Stimulated activated CD4-positive, alpha-beta T cell treated with anti-CD3 and anti-CD28 coated beads, Interleukin-12 subunit alpha, Interleukin-12 subunit beta, amount 100 ng/mL, for 24 hours (primary cell): ENCODE data around the gene TWIST1.

Experiments used
- DNase-seq, 2 experiments: peaks; one replicate each; pipeline ENCODE4 v3.0.0-alpha.2; 2020; ENCODE audit warnings: low read depth in 2 of 2

Gene TWIST1

DNA sequence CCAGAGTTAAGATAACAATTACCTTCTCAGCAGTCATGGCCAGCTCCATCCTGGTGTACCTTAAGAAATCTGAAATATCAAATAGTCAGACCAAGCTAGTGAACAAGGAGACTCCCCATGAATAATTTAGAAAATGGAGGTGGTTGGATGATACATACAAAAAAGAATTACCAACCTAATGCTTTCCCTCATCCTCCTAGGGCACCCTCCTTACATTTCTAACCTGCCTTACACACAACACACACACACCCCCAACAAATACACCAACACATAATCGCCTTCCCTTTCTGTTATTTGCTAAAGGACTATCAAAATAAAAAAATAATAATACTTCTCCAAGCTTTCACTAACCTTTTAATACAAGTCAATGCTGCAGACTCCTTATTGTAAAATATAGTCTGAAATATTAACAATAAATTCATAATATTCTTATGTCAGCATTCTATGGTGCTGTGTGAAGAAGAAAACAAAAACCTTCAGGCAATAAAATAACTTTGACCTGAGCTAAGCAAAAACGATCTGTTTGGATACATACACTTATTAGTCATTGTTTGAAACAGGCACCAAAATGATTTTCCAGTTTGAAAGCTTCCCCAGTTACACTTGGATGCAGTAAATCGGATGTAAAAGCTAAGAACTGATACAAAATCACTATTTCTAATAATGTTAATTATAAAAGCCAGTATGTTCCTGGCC lies 3.4 kb downstream of the TWIST1 start:
- DNase-seq, result no peak

DNA sequence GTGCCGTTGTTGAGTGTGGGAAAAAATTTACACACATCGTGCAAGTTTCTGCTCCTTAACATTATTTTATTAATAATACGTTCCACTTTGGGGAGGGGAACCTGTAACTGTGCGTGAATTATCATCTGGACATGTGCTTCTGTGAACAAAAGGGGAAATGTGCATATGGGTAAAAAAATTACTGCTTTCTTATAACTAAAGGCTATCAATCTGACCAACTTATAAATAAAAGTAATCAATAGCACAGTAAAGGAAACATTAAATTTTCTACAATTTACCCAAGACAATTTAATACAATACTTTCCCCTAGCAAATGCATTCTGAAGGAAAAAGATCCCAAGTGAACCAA lies 4.5 kb downstream of the TWIST1 start:
- DNase-seq, result no peak

DNA sequence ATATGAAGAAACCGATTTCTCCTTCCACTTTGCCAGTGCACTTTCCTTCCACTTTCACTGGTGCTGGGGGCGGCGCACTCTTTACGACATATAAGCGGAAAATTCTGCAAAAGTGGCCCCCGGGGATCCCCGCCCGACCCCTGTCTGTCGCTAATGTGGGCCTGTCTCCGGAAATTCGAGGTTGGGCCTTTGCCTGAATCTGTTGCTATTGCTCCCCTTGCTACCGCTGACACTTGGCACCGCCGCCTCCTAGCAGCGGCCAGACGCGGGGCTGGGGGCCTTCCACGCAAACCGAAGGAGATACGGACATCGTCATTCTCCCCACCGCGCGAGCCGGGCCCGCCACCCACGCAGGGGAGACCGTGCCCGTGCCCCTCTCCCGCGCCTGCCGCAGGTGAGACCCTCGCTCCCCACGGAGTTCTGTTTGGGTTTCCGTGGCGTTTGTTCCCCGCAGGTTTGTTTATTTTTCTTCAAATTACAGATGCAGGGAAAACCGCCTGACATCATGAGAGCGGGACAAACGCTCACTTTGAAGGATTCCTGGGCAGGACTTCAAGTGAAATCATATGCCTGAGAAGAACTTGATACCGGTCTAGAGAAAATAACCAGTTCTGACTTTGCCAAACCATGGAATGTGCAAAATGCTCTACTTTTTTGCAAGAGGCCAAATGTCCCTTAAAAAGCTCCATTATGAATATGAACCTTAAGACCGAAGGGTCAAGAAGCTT lies 5.0 kb downstream of the TWIST1 start:
- no peak for DNase-seq

DNA sequence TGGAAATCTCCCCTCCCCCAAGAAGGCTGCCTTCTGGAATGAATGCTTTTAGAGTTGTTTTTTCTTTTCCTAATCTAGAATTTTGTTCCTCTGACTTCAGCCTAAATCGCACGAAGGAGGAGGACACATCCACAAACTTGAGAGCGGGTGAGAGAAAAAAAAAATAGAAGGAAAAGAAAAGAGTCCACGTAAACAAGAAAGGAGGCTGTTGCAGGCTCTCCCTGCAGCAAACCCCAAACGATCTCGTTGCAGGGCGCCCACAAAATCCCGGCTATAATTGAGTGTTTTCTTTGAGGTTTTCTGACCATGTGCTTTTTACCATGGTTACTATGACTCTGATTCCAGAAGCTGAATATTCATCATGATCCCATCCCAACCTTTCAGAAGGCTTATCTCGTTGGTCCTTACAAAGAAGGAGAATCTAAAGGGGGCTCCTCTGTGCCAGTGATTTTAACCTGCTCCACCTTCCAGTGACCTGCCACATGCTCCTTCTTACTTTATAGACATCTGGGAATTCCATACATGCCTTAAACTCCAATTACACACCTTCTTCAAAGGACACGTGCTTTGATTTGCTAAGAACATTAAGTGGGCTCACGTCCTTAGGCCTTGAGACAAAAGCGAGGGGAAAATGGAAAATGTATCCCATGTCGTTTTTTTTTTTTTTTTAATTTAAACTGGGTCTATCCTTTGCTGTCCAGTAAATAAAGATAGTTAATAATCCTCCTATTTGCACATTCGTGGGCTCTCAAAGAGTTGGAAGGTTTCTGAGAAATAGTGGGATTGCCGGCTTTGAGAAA lies 5.8 kb downstream of the TWIST1 start:
- DNase-seq, result no peak

DNA sequence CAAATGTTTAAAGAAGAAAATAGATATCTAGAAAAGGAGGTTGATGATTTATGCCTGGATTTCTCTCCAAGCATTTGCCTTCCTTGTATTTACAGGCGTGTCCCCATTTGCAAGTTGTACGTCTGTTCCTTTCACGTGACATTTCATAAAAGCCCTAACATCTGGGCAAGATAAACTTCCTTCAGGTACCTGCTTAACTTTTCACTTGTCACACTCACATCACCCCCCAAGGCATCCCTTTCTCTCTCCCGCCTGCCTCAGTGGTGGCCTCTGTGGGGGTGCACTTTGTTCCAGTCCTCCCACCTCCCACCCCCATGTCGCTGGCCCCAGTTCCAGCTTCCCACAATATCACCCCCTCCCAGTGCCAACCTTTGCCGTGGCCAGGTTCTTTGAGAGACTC lies 6.7 kb downstream of the TWIST1 start:
- no peak for DNase-seq

DNA sequence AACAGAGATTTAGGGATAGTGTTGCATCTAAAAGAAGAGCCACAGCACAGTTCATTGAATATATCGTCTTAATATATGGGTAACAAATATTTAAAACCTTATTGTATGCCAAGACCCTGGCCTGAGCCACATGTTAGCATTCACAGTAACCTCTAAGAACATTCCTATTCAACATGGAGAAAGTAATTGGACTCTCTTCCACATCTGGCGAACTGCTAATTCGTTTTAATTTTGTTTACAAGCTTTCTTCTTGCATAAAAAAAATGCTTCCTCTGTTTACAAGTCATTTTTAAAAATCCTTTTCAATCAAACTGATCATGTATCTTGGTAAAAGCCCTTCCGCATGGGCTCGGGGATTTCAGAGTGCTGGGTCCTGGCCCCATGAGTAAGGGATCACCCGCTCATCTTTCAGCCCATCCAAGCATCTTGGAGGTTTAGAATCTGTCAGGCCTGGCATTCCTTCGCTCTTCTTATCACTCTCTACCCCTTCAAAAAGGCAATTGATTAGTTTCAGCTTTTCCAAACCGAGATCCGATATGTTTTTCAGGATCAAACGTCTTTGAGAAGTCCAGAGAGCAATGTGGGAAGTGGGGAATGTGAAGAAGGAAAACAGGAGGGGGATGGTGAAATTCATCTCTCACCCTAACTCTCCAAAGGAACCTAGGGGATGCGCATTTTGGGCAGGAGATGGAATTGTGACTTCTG lies 7.3 kb downstream of the TWIST1 start:
- no peak for DNase-seq

DNA sequence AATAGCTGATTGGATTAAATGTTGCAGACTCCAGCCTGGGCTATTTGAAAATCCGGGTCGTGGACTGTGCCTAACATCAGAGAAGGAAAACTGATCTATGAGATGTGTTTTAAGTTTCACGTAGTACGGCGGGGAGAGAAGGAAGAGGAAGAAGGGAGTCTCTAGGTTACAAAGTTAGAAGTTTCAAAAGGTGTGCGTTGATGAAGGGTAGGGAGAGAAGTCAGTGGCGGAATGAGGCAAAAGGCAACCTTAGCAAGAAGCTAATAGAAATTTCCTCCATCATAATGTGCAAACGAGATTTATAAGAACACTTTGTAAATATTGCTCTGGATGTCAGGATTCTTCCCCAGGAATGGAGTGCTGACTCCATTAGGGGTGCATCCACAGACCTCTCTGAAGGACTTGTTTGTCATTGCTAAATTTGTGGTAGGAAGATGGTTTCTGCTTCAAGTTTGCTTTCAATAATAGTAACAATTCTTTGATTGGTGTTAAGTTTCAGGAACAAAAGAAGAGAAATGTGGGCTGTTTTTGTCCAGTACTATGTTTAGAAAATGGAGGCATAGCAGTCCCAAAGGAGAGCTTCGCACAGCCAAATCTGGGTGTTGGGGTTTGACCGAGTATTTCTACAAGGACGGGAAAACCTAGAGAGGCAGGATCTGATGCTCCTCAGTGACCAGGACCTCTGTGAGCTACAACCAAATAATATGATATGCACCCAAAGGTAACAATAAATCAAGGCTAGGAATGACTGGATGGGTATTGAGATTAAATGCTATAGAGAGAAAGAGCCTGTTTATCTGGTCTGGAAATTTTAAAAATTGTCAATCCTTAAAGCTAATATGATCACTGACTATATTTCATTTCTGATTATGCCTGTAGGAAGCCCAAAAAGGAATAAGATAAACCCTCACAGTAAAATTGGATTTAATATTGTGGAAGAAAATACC lies 8.2 kb downstream of the TWIST1 start:
- DNase-seq, result no peak

DNA sequence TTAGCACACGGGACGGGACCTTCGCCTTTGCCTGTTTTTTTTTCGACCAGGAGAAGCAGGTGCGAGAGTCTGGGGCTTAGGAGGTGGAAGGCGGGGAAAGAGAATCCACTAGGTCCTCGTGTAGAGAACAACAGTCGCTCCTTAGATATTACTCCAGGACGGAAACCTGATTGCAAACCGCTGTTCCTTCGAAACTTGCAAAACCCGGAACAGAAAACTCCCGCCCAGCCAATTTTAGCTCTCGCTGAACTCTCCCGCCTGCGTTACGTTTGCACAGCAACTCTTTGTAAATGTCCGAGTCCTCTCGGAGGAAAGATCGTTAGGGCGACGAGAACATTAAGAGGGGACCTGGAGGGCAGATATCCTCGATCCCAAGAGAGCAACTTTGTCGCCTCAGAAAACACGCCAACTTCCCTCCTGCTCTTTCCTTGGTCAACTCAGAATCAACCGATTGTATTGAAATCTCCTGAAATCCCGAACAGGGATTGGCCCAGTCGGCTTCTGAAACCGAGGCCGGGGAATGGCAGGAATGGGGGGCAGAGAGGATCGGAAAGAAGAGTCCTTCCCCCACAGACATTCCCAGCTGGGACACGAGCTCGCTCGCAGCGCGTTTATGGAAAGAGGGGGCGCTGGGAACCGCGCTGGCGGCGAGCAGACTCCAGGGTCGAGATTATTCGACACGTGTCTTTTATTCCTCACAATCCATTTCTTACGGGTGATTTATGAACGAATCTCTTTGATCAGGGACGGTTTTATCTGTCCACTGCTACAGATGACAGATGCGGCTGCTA lies 9.9 kb downstream of the TWIST1 start:
- no peak for DNase-seq

DNA sequence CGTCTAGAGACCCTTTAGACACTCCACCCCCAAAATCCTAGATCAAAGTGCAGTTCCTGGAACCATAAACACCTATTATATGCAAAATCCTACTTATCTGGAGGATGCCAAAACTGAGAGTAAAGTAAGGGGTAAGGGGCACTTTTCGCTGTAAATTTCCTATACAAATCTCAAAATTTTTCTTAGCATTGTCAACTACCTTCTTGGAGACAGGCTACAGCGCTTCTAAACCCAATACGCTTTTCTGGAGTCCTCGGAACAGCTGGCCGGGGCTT lies 10.4 kb downstream of the TWIST1 start:
- DNase-seq, result no peak

DNA sequence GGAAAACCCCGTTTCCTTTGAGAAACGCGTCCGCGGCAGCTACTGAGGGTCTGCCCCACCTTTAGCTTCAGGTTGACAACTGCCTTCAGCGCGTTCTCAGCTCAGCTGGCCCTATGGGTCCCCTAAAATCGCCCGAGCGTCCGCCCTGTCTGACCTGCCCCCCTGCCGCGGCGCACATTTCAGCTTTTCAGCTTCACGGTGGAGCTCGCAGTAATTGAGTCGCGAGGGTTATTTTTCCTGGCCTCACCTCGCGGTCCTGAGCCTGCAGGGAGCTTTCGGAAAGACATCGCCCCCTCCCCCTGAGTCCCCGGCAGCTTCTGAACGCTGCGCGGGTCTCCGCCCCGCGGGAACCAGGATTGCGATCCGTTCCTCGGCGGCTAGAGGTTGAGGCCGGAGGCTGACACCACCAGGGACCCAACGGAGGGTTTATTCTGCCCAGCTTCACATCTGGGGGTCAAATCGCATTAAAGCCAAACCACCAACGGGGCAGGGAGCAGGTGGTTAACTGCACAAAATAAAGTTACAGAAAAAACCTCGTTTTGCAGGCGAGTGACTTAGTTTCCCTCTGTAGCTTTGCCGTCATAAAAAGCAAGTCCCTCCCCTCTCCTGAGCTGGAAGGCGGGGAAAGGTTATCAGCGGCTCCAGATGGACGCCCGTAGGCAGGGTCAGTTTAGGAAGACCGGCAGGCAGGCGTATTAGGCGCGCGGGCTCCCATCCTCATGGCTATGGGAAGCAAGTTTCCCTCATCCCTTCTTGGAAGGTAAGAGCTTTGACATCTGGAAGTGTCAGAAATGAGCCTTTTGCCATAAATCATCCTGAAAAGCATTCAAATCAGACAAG lies 11.0 kb downstream of the TWIST1 start:
- DNase-seq, result no peak

DNA sequence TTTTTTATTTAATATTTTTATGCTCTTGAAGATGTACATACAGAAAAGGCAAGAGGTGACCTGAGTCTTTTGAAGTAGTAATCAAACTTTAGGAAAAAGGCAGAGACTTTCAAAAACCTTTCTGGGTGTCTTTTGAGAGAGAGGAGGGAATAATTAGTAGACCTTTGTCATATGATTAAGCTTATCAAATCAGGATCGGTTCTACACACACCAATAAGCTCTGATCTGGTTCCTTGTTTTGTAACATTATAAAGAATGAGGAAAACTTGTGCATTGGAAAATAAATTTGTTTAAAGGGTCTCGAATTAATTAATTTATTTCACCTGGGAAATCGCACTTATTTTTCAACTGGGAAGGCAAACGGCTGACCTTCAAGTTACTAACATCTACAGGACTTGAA lies 11.9 kb downstream of the TWIST1 start:
- no peak for DNase-seq

DNA sequence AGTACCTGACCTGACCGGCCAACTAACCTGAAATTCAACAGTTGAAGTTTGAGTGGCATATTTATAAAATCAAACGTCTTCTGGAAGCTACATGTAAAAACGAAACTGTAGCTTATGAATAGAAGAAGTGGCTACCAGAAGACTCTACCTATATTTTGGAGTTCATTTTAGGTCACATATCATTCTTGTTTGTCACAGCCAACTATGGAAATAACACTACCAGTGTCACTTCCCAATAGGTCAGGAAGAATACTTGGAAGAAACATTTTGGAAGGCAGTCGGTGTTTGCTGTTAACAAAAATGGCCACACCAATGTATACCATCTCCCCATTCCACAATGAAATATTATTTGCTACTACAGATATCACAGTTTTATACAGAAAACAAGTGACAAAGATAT lies 12.6 kb downstream of the TWIST1 start:
- no peak for DNase-seq

DNA sequence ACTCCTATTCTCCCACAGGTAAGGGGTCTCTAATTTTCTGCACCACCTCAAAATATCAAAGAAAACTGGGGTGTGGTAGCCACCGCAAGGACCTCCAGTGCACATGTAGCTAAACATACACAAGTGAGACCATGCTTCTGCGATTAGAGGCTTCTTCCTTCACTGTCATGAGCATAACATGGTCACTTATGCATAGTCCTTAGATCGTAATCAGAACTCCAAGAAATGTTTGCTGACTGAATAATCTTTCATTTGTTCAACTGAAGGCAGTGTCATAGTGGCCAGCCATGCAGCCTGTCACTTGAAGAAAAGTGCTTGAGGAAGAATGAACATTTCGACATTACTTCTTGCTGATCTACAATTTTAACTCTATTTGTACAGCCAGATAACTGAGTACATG lies 14.6 kb downstream of the TWIST1 start:
- no peak for DNase-seq

DNA sequence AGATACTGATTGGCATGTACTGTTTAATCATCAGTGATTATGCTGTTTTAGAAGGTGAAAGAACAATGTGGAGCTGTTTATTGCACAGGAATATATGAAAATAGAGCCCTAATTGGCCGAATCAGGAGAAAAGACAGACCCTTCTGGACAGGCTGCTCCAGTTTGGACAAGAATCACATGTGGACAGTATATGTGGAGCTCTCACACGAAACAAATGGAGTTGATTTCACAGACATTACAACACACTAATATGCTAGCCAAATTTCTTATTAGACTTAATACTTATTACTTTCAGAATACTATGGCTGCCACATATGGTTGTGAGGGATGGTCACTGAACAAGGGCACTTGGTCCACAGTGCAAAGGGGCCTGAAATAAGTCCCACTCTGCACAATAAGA lies 15.5 kb downstream of the TWIST1 start:
- DNase-seq, result no peak

DNA sequence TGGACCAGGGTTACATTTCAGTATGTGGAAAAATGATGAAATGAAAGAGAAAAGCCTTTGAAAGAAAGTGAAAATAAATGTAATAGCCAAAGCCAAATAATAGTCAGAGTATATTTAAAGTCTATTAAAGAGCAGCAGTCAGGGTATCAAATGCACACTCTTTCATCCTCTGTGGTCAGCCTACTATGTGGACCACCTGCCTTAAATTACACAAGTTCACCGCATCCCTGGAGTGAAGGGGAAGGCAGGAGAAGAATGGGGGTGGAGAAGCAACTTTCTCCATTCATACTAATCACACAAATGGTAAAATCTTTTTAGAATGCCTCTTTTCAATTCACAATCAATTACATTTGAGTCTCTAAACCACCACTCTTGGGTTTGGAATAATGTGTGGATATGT lies 16.0 kb downstream of the TWIST1 start:
- no peak for DNase-seq

DNA sequence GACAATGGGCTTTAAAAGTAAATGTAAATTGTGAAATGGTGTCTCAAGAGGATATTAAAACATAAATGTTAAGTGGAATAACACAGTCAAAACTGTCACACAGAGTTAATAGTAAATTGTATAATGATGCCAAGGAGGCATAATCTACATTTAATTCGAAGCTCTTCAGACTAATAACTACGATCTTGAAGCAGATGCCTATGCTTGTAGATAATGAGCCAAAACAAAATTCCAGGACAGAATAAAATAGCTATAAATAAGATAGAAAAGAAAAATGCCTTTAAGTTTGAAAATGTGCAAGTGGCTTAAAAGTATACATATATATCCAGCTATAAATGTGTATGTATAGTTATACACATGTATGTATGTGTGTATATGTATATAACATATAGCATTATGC lies 17.5 kb downstream of the TWIST1 start:
- DNase-seq, result no peak

DNA sequence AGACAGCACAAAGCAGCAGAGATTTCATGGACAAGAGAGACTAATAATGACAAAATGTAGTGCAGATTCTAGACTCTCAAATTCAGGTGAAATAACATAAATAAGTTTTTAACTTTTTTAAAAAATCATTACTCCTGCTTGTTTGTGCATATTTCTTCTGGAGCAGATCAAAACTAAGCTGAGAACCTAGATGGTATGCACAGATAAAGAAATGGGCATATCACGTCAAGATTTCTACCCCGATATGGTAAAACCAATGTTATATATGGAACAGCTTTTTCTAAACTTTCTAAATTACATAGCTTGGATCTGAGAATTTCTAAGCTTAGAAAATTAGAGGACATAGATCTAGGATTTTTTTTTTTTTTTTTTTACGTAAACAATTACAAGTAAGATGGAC lies 18.2 kb downstream of the TWIST1 start:
- DNase-seq, result no peak

DNA sequence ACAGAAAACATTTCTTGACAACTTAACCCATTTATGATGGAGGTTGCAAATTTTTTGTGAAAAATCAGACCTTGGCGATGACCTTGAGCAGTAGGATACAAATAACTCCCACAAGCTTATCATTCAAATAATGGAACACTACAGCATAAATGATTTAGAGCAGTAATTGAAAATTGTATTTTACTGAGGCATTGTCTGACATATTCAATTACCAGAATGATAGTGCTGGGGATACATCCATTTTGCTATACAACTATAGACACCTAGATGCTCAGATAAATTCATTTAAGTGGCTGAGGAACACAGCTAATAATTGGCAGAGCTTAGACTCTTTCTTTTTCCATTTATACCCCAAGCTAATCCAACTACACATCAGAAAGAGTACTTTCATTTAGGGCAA lies 18.9 kb downstream of the TWIST1 start:
- DNase-seq, result no peak

DNA sequence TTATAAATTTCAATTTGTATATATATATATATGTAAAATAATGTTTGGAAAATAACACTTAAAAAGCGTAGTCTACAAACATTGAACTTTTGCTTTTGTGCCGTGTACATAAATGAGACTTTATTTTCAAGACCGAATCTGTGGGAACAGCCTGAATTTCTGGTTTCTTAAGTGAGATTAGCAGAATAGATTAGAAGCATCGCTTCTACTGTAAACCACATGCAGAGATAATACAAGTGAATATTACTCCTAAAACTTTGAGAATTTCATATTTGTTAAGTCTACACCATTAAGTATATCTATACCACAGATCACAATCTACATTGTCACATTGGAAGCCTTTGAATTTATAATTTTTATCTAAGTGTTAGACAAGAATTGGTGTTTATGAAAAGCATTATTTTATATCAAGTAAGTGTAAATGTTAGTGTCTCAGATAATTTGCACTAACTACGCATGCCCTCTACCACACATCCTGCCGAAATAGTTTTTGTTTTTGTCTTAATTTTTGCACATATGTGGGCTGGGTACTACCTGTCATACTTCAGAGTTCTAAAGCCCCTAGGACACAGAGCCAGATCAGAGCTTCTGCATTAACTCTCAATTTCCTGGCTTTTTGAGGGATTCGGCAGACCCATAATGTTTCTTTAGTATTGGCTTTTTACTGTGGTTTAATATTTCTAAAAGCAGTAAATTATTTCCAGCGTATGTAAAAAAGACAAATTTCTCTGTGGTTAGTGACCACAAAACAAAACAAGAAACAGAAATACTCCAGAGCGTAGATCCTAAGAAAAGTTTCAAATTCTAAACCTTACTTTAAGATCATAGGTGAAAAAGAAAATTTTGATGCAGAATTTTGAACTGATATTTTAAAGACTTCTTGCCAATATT lies 20.0 kb downstream of the TWIST1 start:
- DNase-seq, result no peak
